ENCODE results near the gene SIK3. TPM values are rescaled to one million over a fixed set of nuclear protein-coding genes. Genes with fewer than 3 reads are reported as not detected.

Gene SIK3
- total RNA-seq, 1 donor from 2014 or later: 24.4 TPM

DNA sequence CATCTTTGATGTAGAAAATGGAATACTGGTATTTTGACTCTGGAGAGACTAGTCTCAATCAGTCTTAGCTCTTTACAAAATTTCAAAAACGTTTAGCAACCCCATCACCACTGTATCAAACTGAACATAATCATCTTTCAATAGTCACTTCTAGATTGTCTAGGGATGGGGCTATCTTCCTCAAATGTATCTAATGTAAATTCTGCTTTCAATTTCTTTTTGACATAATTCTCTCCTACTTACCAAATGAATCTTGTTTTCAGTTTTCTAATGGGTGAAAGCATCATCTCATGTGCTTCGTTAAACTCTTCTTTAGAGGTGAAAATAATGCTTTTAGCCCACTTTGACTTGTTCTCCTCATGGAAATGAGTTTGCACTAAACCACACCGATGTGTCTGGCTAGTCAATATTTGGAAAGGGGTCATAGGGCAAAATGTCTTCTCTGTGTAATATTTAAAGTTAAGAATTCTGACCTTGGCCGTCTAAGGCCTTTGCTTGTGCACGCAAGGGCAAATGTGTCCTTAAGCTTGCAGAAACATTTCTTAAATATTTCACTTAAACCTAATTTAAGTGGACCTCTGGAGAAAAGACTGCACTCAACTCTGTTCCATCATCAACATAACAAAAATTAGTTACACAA, 5.2 kb downstream of the SIK3 start:
- no peak overlapping the region for H3K4me2 ChIP-seq
- no peak overlapping the region for H3K27ac ChIP-seq
- Mint-ChIP-seq H3K27me3 (ENCODE audit: insufficient read depth, low read depth) (peaks cover 2% of the 10 kb centered on the region), H3K9me3 (no peaks in the 10 kb centered on the region), H3K36me3 (peaks cover 26% of the 10 kb centered on the region), H3K4me1 (peaks cover 33% of the 10 kb centered on the region), H3K27ac (no peak overlapping the region), H3K4me3 (no peak overlapping the region)
- H3K36me3 ChIP-seq: no peaks in the 10 kb centered on the region
- no peak overlapping the region for H3K4me3 ChIP-seq
- TF ChIP-seq EZH2phosphoT487 (IDR thresholded peaks at IDR 0.05) (no peak), EZH2 (IDR thresholded peaks at IDR 0.05) (no peak)
- TF ChIP-seq, protein P1, sequence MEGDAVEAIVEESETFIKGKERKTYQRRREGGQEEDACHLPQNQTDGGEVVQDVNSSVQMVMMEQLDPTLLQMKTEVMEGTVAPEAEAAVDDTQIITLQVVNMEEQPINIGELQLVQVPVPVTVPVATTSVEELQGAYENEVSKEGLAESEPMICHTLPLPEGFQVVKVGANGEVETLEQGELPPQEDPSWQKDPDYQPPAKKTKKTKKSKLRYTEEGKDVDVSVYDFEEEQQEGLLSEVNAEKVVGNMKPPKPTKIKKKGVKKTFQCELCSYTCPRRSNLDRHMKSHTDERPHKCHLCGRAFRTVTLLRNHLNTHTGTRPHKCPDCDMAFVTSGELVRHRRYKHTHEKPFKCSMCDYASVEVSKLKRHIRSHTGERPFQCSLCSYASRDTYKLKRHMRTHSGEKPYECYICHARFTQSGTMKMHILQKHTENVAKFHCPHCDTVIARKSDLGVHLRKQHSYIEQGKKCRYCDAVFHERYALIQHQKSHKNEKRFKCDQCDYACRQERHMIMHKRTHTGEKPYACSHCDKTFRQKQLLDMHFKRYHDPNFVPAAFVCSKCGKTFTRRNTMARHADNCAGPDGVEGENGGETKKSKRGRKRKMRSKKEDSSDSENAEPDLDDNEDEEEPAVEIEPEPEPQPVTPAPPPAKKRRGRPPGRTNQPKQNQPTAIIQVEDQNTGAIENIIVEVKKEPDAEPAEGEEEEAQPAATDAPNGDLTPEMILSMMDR (IDR thresholded peaks at IDR 0.05): no peak
- H3K9me3 ChIP-seq (ENCODE audit: low read depth): no peaks in the 10 kb centered on the region
- DNase-seq (ENCODE audit: low spot score): no peak
- peaks cover 30% of the 10 kb centered on the region for H3K4me1 ChIP-seq
- H3K27me3 ChIP-seq: no peaks in the 10 kb centered on the region
- H3K79me2 ChIP-seq (ENCODE audit: low read depth): peaks cover 100% of the 10 kb centered on the region
- peaks cover 57% of the 10 kb centered on the region for H4K20me1 ChIP-seq (ENCODE audit: low read depth)
- H2AFZ ChIP-seq (replicated peaks): no peak overlapping the region
- H3F3A ChIP-seq (ENCODE audit: low read depth): peaks cover 11% of the 10 kb centered on the region
- H3K9ac ChIP-seq: no peak overlapping the region

DNA sequence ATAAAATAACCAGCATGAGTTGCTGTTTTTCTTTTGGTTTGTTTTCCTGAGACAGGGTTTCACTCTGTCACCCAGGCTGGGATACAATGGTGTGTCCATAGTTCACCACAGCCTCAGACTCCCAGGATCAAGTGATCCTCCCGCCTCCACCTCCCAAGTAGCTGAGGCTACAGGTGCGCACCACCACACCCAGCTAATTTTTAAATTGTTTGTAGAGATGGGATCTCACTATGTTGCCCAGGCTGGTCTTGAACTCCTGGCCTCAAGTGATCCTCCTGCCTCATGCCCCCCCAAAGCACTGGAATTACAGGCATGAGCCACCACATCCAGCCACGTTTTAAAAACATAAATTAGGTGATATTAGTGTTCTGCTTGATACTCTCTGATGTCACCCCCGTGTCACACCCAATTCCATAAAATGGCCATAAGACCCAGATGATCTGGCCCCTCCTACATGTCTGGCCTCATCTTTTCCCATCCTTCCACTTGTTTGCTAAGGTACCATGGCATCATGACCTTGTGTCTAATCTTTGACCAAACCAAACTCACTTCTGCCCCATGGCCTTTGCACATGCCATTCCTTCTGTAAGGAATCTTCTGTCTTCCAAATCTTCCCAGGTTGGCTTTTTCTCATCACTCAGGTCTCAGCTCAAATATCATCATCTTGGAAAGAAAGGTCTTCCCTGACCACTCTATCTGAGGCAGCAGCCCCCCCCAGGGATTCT, 6.3 kb downstream of the SIK3 start:
- Mint-ChIP-seq H3K9me3 (no peaks in the 10 kb centered on the region), H3K27ac (no peak overlapping the region), H3K4me3 (no peak overlapping the region), H3K36me3 (peaks cover 26% of the 10 kb centered on the region), H3K27me3 (ENCODE audit: insufficient read depth, low read depth) (peaks cover 2% of the 10 kb centered on the region), H3K4me1 (peaks cover 28% of the 10 kb centered on the region)
- Histone ChIP-seq H3K4me2 (no peak overlapping the region), H4K20me1 (ENCODE audit: low read depth) (peaks cover 53% of the 10 kb centered on the region), H3K27me3 (no peaks in the 10 kb centered on the region), H2AFZ (replicated peaks) (no peak overlapping the region), H3K9me3 (ENCODE audit: low read depth) (no peaks in the 10 kb centered on the region), H3K36me3 (no peaks in the 10 kb centered on the region), H3F3A (ENCODE audit: low read depth) (peaks cover 8% of the 10 kb centered on the region), H3K9ac (no peak overlapping the region), H3K27ac (no peak overlapping the region), H3K4me3 (no peak overlapping the region), H3K79me2 (ENCODE audit: low read depth) (peaks cover 100% of the 10 kb centered on the region), H3K4me1 (peaks cover 27% of the 10 kb centered on the region)
- no peak for DNase-seq (ENCODE audit: low spot score)
- TF ChIP-seq, protein P1 (IDR thresholded peaks at IDR 0.05): no peak
- no peak for TF ChIP-seq EZH2phosphoT487 (IDR thresholded peaks at IDR 0.05)
- TF ChIP-seq EZH2 (IDR thresholded peaks at IDR 0.05): no peak

DNA sequence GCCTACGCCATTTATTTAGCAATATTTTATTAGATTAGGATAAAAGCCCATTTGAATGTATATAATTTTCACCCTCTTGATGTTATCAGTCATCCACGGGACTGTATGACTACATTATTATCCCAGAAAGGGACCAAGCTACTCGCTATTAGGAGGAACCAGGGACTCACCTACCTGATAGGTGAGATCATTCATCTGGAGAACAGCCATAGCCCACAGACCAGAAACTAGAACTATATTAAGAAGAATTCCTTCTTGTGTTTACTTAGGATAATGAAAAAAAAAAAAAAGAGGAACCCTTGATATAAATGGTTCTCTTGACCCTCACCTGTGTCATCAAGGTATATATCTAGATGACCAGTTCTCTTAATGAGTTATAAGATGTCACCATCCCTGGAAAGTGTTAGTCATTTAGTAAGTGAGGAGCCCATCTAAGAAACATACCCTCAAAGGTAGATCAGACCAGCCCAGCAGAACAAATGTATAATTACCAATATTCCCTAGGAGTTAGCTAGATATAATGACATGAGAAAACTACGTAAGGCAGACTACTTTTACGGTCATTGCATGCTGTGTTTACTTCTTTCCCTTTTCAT, 8.0 kb downstream of the SIK3 start:
- Histone ChIP-seq H3K27me3 (no peaks in the 10 kb centered on the region), H3F3A (ENCODE audit: low read depth) (peaks cover 3% of the 10 kb centered on the region), H3K9ac (no peak overlapping the region), H3K4me1 (peaks cover 12% of the 10 kb centered on the region), H3K27ac (no peak overlapping the region), H3K79me2 (ENCODE audit: low read depth) (peaks cover 100% of the 10 kb centered on the region), H4K20me1 (ENCODE audit: low read depth) (peaks cover 38% of the 10 kb centered on the region), H3K4me2 (no peak overlapping the region), H2AFZ (replicated peaks) (no peak overlapping the region), H3K36me3 (no peaks in the 10 kb centered on the region), H3K4me3 (no peak overlapping the region), H3K9me3 (ENCODE audit: low read depth) (no peaks in the 10 kb centered on the region)
- Mint-ChIP-seq H3K4me3 (no peak overlapping the region), H3K9me3 (no peaks in the 10 kb centered on the region), H3K4me1 (peaks cover 11% of the 10 kb centered on the region), H3K27me3 (ENCODE audit: insufficient read depth, low read depth) (peaks cover 3% of the 10 kb centered on the region), H3K27ac (no peak overlapping the region), H3K36me3 (peaks cover 26% of the 10 kb centered on the region)
- TF ChIP-seq EZH2phosphoT487 (IDR thresholded peaks at IDR 0.05) (no peak), EZH2 (IDR thresholded peaks at IDR 0.05) (no peak)
- TF ChIP-seq, protein P1 (IDR thresholded peaks at IDR 0.05): no peak
- no peak for DNase-seq (ENCODE audit: low spot score)

Data from neural progenitor cell (in vitro differentiated cells).